Fibroblast of skin of left quadriceps (primary cell): ENCODE measurements around the gene SPRR2A.
"Not testable (repeated sequence)": the region's sequence is repeated elsewhere in the genome, so short reads cannot be mapped to it uniquely, and the experiment has no call there.

Experiments
- DNase-seq, 2 experiments: peaks; one replicate each; pipeline ENCODE4 v3.0.0-alpha.2; 2013; ENCODE audit warnings: low read depth in 2 of 2

The SPRR2A gene

GRCh38 chr1:153025797-153026196 is 31.5 kb downstream of the SPRR2A start:
- DNase-seq = no peak

DNA sequence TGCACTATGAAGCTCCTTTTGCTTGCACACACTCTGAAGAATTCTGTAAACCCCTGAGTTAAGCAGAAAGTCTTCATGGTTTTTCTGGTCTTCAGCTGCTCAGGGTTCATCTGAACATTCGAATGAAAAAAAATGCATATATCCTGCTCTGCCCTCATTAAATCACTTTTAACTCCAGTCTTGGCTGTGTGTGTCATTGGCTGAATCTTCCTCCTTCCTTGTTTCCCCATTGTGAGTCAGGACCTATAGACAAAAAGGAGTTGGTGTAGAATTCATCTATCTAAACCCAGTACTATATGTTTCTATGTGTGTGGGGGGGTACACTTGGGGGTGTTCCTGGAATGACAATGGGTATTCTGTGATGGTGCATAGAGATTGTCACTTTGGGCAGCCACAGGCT is 32.9 kb downstream of the SPRR2A start:
- no peak for DNase-seq

GRCh38 chr1:153023109-153023508 is 34.2 kb downstream of the SPRR2A start:
- DNase-seq = no peak

- not testable (repeated sequence) for DNase-seq
These were observed 35.0 kb downstream of the SPRR2A start for GRCh38 chr1:153022340-153022739.

DNA sequence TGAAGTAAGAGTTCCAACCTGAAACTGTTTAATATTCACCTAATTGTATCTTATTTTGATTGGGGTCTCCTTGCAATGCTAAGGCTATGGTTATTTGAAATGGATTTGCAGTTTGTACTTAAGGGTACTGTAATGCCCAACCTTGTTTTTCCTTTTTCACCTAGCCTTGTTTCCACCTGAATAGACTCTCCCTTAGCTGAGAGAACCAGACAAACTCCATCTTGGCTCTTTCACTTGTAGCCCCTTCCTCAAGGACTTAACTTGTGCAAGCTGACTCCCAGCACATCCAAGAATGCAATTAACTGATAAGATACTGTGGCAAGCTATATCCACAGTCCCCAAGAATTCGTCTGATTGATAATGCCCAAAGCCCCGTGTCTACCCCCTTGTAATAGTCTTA is 35.5 kb downstream of the SPRR2A start:
- DNase-seq = not testable (repeated sequence)

GRCh38 chr1:153011235-153011758 is 46.0 kb downstream of the SPRR2A start:
- DNase-seq = not testable (repeated sequence)
